Measurements from ENCODE around the gene MBD6.
A peak's percentile ranks its signal among the peaks of the same experiment; 100 is the strongest.
"Not testable (repeated sequence)": the region's sequence is repeated elsewhere in the genome, so short reads cannot be mapped to it uniquely, and the experiment has no call there.

MBD6 gene

DNA sequence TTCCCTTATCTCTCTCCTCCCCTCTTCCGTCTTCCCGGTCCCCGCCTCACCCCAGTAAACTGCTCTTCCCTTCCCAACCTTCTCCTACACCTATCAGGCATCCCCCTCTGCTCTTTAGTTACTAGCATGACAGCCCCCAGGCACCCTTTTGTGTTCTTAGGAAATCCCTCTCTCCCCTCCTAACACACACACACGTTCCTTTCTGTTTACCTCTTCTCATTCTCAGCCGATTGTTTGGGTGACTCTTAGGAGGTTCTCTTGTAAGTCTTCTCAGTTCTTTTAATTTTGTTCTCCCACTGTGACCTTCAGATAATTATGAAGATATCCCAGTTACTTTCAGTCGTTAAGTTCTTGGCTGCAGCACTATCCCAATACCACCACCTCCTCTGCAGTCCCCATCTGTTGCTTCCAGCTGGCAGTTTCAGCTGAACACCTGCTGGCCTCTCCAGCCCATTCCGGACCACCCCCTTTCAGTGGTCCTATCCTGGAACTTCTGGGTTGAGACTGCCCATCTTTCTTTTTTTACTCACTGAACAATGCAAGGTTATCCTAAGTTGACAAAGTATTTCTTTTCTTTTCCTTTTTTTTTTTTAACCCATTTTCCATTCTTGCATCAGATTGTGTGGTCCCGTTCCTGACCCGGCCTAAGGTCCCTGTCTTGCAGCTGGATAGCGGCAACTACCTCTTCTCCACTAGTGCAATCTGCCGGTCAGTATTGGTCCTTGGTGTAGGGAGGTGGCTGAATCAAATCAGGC lies 34.0 kb upstream of the MBD6 start:
- peak in 1 of 6 experiments; percentile 1 for DNase-seq

GRCh38 chr12:57489157-57489641 lies 33.4 kb upstream of the MBD6 start:
- no peak for DNase-seq

DNA sequence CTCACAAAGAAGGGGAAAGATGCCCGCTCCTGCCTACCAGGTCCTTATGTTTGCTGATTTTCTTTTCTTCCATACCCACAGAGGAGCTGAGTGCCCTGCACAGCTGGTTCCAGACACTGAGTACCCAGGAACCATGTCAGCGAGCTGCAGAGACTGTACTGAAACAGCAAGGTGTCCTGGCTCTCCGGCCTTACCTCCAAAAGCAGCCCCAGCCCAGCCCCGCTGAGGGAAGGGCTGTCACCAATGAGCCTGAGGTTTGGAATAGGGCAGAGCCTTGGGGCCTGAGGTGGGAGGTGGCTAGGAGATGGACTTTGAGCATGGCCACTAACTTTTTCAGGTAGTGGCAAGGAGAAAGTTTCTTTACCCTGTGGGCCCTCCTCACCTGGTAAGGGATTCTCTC lies 32.5 kb upstream of the MBD6 start:
- DNase-seq, result no peak

- DNase-seq, result peak in 1 of 6 experiments; percentile 16
Observed at GRCh38 chr12:57491393-57492280, 31.0 kb upstream of the MBD6 start.

GRCh38 chr12:57495051-57495701 lies 27.4 kb upstream of the MBD6 start:
- DNase-seq, result not testable (repeated sequence)

GRCh38 chr12:57496822-57497221 lies 25.8 kb upstream of the MBD6 start:
- no peak for DNase-seq

GRCh38 chr12:57497223-57498131 lies 25.1 kb upstream of the MBD6 start:
- DNase-seq, result no peak

DNA sequence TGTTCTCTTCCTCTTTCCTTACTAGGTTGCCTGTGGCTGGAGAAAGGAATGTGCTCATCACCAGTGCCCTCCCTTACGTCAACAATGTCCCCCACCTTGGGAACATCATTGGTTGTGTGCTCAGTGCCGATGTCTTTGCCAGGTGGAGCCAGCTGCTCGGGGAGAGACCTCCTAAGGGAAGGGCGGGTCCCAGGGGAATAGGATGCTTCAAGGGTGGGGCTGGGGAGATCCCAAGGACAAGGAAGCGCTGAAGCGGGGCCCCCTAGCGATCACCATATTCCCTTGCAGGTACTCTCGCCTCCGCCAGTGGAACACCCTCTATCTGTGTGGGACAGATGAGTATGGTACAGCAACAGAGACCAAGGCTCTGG lies 24.5 kb upstream of the MBD6 start:
- no peak for DNase-seq

GRCh38 chr12:57498571-57498970 lies 24.1 kb upstream of the MBD6 start:
- no peak for DNase-seq

DNA sequence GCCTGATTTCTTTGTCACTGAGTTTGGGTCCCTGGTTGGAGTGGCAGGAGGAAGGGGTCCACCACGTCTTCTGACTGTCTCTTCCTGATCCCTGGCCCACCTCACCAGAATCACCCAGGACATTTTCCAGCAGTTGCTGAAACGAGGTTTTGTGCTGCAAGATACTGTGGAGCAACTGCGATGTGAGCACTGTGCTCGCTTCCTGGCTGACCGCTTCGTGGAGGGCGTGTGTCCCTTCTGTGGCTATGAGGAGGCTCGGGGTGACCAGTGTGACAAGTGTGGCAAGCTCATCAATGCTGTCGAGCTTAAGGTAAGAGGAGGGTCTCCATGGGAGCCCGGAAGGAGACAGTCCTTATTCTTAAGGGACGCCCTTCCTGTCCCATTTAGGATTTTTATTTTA lies 22.4 kb upstream of the MBD6 start:
- no peak for DNase-seq

- DNase-seq, result not testable (repeated sequence)
Observed at GRCh38 chr12:57502311-57502969, 20.2 kb upstream of the MBD6 start.

DNA sequence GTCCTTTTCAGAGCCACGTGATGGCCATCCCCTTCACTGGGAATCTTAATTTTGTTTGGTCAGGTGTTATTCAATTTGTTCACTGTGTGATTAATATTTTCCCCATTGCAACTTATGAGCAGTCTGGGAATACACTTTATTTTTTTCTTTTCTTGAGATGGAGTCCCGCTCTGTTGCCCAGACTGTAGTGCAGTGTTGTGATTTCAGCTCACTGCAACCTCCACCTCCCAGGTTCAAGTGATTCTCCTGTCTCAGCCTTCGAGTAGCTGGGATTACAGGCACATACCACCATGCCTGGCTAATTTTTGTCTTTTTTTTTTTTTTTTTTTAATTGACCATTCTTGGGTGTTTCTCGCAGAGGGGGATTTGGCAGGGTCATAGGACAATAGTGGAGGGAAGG lies 16.1 kb upstream of the MBD6 start:
- DNase-seq, result not testable (repeated sequence)

GRCh38 chr12:57507796-57508195 lies 14.8 kb upstream of the MBD6 start:
- not testable (repeated sequence) for DNase-seq

DNA sequence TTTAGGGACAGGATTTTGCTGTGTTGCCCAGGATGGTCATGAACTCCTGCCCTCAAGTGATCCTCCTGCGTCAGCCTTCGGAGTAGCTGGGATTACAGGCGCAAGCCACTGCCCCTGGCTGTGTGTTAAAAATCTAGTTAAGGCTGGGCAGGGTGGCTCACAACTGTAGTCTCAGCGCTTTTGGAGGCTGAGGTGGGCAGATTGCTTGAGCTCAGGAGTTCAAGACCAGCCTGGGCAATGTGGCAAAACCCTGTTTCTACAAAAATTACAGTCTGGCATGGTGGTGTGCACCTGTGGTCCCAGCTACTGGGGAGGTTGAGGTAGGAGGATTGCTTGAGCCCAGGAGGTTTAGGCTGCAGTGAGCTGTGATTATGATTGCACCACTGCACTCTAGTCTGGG lies 11.5 kb upstream of the MBD6 start:
- no peak for DNase-seq

GRCh38 chr12:57511588-57512325 lies 10.9 kb upstream of the MBD6 start:
- no peak for DNase-seq

- DNase-seq, result no peak
Observed at GRCh38 chr12:57512665-57513064, 10.0 kb upstream of the MBD6 start.

DNA sequence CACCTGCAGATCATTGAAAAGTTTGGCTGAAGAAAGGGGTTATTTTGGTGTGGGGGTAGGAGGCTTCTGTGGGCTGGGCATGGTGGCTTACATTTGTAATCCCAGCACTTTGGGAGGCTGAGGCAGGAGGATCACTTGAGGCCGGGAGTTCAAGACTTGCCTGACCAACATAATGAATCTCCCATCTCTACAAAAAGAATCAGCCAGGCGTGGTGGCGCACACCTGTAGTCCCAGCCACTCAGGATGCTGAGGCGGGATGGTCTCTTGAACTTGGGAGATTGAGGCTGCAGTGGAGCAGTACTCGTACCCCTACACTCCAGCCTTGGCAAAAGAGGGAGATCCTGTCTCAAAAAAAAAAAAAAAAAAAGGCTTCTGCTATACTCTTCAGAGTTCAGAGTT lies 9.4 kb upstream of the MBD6 start:
- no peak for DNase-seq

DNA sequence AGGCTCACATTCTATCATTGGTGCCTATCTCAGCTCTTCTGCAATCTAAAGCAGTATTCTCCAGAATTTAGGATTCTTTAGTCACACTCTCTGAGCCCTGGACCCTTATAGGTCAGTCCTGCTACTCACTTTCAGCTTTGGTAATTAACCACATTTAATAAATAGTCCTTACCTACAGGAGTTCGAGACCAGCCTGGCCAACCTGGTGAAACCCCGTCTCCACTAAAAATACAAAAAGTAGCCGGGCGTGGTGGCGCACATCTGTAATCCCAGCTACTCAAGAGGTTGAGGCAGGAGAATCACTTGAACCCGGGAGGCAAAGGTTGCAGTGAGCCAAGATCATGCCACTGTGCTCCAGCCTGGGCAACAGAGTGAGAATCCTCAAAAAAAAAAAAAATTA lies 8.9 kb upstream of the MBD6 start:
- DNase-seq, result not testable (repeated sequence)

- DNase-seq, result not testable (repeated sequence)
Observed at GRCh38 chr12:57514246-57514645, 8.4 kb upstream of the MBD6 start.

- no peak for DNase-seq
Observed at GRCh38 chr12:57514720-57515407, 7.8 kb upstream of the MBD6 start.

Data from stimulated activated naive CD4-positive, alpha-beta T cell (primary cell).